Measurements from ENCODE around the gene ISX. TPM values are rescaled to one million over a fixed set of nuclear protein-coding genes. Genes with fewer than 3 reads are reported as not detected.
"Not testable (repeated sequence)": the region's sequence is repeated elsewhere in the genome, so short reads cannot be mapped to it uniquely, and the experiment has no call there.

The ISX gene
- total and polyA plus RNA-seq, 2 donors, result not detected

DNA sequence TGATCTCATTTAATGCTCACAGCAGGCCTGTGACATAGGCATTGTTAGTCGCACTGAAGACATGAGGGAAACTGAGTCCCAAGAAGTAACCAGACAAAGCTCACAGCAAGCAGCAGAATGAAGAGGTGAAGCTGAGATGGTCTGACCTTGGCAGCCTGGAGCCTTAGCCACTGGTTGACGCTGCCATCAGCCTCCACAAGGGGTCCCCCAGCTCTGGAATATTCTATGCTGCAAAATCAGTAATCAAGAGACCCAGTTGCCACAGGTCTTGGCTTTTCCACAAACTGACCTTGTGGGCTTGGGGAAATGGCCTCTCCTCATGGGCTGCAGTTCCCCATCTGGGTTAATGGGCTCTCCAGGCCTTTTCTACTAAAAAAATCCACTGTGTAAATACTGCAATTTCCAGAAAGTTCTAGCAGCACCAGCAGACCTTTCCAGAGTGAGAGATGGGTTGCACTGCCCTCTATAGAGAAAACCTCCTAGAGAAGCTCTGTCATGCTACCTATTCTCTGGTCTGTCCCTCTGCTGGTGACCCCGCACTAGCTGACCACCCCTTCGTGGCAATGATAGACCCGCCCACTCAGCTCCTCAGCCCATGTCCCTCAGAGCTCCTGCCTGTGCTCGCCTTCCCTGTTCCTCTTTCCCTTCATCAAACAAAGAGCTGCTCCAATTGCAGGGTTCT, 22.6 kb upstream of the ISX start:
- no peaks in the 10 kb centered on the region for H3K36me3 ChIP-seq (ENCODE audit: insufficient read depth)
- no peak for DNase-seq (ENCODE audit: extremely low spot score)
- no peak overlapping the region for H3K4me3 ChIP-seq (ENCODE audit: low read depth, low read length)
- 77% methylated on average over 6 of the region's 6 CpGs for WGBS
- H3K4me1 ChIP-seq (ENCODE audit: insufficient read depth), result no peaks in the 10 kb centered on the region
- H3K27ac ChIP-seq (ENCODE audit: low read depth), result no peak overlapping the region

DNA sequence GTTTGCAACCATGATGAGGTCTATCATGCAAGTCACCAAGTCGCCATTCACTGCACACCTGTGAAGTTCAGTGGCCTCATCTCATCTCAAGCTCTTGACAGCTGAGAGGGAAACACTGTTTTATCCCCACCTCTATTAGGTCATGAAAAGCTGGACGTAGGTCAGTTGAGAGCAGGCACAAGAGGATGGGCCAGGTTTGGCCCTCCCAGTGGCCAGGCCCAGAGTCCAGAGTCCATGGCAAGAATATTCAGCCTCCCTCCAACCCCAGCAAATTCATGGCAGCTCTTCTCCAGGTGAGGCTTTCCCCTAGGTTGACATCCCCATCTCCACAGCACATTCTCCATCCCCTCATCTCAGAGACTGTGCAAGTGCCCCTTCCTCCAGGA, 22.0 kb upstream of the ISX start:
- no peak for DNase-seq (ENCODE audit: extremely low spot score)
- H3K27ac ChIP-seq (ENCODE audit: low read depth), result no peak overlapping the region
- no peaks in the 10 kb centered on the region for H3K36me3 ChIP-seq (ENCODE audit: insufficient read depth)
- H3K4me3 ChIP-seq (ENCODE audit: low read depth, low read length), result no peak overlapping the region
- H3K4me1 ChIP-seq (ENCODE audit: insufficient read depth), result no peaks in the 10 kb centered on the region
- 47% methylated on average over 2 of the region's 2 CpGs for WGBS

DNA sequence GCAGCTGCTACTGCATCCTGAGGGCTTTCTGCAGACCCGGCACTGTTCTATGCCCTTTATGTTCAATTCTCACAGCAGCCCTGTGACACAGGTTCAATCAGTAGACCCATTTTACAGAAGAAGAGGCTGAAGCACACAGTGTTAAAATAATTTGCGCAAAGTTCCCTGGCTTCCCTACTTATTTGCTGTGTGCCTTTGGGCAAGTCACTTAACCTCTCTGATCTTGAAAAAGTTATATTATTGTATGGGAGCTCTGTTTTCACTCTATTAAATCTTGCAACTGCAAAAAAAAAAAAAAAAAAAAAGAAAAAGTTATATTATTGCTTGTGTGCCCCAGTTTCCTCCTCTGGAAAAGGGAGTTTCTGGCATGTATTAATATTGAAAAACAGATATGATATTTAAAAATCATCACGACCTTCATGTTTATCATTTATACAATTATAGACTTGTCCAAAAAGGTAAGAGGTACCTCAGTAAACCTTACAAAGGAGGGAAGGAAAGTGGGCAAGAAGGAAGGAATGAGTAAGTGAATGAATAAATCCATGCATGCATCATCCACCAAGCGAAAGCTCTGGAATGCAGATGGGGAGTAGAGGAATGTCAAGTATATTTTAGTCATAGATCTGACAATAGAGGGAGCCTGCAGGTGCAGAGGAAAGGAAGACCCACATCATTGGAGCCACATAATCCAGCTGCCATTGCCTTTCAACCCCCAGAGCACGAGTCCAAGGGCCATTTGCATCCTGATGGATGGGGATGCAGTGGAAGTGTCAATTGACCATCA, 21.2 kb upstream of the ISX start:
- H3K36me3 ChIP-seq (ENCODE audit: insufficient read depth), result no peaks in the 10 kb centered on the region
- 78% methylated on average over 5 of the region's 5 CpGs for WGBS
- H3K27ac ChIP-seq (ENCODE audit: low read depth), result no peak overlapping the region
- H3K4me3 ChIP-seq (ENCODE audit: low read depth, low read length), result no peak overlapping the region
- no peaks in the 10 kb centered on the region for H3K4me1 ChIP-seq (ENCODE audit: insufficient read depth)
- DNase-seq (ENCODE audit: extremely low spot score), result no peak

DNA sequence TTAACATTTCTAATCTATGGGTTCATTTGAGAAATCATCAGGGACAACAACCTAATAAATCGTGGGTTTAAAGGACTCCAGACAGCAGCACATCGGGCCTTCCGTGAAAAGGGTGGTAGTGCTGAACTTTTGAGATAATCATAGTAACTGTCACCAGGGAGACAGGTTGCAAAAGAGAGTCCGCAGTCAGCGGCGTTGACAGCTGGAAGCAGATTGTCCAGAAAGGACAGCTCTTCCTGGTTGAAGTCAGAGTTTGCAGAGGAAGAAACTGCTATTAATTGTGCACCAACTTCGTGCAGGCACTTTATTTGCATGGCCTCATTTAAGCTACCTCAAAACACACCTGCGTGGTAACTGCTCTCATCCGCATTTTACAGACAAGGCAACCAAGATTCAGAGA, 20.5 kb upstream of the ISX start:
- no peak overlapping the region for H3K27ac ChIP-seq (ENCODE audit: low read depth)
- no peaks in the 10 kb centered on the region for H3K4me1 ChIP-seq (ENCODE audit: insufficient read depth)
- 29% methylated on average over 9 of the region's 9 CpGs for WGBS
- DNase-seq (ENCODE audit: extremely low spot score), result no peak
- H3K36me3 ChIP-seq (ENCODE audit: insufficient read depth), result no peaks in the 10 kb centered on the region
- H3K4me3 ChIP-seq (ENCODE audit: low read depth, low read length), result no peak overlapping the region

DNA sequence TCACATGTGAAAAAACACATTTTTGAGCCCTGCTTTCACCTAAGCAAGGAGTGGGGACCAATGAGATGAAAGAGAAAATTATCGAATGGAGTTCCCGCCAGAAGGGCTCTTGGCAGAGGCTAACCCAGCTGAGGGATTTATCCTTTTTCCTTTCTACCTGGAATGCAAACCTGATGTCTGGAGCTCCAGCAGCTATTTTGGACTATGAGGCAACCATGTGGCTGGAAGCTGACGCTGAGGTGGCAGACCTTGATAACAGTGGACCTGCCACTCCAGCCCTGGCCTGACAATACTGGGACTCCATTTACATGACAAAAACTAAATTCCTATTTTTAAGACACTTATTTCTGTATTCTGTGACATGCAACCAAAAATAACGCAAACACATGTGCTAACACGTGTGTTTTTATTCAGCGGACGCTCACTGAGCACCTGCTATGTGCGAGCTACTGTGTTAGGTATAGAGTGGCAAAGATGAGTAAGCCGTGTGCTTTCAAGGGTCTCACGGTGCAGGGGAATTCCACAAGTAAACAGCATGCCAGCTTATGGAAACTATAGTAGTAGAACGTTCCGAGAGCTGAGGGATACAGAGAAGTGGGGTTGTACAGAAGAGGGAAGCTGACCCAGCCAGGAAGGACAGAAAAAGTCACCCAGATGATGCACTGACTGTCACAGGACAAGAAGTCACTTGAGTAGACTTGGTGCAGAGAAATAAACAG, 19.1 kb upstream of the ISX start:
- no peak for DNase-seq (ENCODE audit: extremely low spot score)
- WGBS, result 93% methylated on average over 12 of the region's 12 CpGs
- Histone ChIP-seq H3K4me3 (ENCODE audit: low read depth, low read length) (no peak overlapping the region), H3K4me1 (ENCODE audit: insufficient read depth) (no peaks in the 10 kb centered on the region), H3K36me3 (ENCODE audit: insufficient read depth) (no peaks in the 10 kb centered on the region), H3K27ac (ENCODE audit: low read depth) (no peak overlapping the region)

DNA sequence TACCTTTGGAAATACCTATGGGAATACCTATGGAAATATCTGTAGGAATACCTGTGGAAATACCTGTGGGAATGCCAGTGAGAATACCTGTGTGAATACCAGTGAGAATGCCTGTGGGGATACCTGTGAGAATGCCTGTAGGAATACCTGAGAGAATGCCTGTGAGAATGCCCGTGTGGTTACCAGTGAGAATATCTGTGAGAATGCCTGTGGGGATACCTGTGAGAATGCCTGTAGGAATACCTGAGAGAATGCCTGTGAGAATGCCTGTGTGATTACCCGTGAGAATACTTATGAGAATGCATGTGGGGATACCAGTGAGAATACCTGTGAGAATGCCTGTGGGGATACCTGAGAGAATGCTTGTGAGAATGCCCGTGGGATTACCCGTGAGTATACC, 15.9 kb upstream of the ISX start:
- not testable (repeated sequence) for DNase-seq (ENCODE audit: extremely low spot score); H3K27ac ChIP-seq (ENCODE audit: low read depth); H3K4me3 ChIP-seq (ENCODE audit: low read depth, low read length); H3K36me3 ChIP-seq (ENCODE audit: insufficient read depth); H3K4me1 ChIP-seq (ENCODE audit: insufficient read depth)
- 94% methylated on average over 4 of the region's 4 CpGs for WGBS

DNA sequence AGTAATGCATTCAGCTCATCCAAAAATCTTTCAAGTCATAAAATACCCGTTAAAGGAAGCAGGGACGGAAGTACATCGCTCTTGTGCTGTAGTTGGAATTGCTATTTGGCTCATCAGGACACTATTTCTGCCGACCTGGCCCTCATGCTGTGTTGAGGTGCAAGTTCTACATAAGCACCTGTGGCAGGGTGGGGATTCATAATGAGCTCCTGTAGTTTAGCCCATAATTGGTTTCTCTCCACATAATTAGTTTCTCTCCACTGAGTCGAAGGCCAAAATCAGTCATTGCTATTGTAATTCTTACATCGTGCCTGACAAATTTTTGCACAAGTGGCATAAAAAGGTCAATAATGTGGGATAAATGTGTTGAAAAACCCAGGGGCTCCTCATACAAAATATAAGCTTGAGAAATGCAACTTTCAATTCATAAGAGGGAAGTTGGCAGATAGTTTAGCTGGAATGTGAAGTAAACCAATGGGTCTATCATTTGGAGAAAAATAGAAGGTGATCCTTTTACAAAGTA, 14.9 kb upstream of the ISX start:
- no peak for DNase-seq (ENCODE audit: extremely low spot score)
- Histone ChIP-seq H3K4me1 (ENCODE audit: insufficient read depth) (no peaks in the 10 kb centered on the region), H3K27ac (ENCODE audit: low read depth) (no peak overlapping the region), H3K4me3 (ENCODE audit: low read depth, low read length) (no peak overlapping the region), H3K36me3 (ENCODE audit: insufficient read depth) (no peaks in the 10 kb centered on the region)
- WGBS, result 72% methylated on average over 6 of the region's 6 CpGs

DNA sequence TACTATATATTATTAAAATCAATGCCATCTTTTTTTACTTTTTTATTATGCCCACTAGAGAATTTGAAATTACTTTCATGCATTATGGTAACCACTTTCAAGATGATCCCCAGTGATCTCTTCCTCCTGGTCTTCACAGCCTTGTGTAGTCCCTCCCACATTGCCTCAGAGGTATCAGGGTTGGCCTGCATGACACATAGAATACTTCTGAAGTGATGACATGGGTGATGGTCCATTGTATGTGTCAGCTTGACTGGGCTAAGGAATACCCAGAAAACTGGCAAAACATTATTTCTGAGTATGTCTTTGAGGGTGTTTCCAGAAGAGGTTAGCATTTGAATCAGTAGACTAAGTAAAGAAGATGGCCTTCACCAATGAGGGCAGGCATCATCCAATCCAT, 14.2 kb upstream of the ISX start:
- H3K27ac ChIP-seq (ENCODE audit: low read depth), result no peak overlapping the region
- H3K4me3 ChIP-seq (ENCODE audit: low read depth, low read length), result no peak overlapping the region
- H3K4me1 ChIP-seq (ENCODE audit: insufficient read depth), result no peaks in the 10 kb centered on the region
- H3K36me3 ChIP-seq (ENCODE audit: insufficient read depth), result no peaks in the 10 kb centered on the region
- no peak for DNase-seq (ENCODE audit: extremely low spot score)

DNA sequence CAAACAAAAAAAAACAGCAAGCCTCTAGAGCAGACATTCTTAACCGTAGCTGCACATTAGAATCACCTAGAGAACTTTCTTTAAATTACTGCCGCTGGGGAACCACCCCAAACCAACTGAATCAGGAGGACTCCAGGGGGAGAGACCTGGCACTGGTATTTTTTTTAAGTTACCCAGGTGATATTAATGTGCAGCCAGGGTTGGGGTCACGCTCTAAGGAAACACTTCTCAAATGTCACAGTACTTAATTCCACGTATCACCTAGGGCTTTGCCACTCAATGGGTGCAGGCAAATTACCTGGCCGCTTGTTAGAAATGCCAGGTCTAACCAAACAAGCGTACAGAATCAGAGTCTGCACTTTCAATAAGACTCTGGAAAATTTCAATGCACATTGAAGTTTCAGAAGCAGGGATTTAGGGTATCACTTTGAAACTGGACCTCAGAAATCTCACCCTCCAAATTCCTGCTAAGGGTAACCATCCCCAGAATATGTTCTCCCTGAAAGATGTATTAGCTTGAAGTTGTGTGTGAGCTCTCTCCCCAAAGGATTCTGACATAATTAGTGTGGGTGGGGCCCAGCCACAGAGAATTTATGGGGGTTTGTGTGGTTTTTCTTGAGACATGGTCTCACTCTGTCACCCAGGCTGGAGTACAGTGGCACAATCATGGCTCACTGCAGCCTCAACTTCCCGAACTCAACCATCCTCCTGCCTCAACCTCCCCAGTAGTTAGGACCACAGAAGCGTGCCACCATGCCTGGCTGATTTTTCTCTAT, 12.7 kb upstream of the ISX start:
- no peak for DNase-seq (ENCODE audit: extremely low spot score)
- Histone ChIP-seq H3K4me3 (ENCODE audit: low read depth, low read length) (no peak overlapping the region), H3K36me3 (ENCODE audit: insufficient read depth) (no peaks in the 10 kb centered on the region), H3K4me1 (ENCODE audit: insufficient read depth) (no peaks in the 10 kb centered on the region), H3K27ac (ENCODE audit: low read depth) (no peak overlapping the region)
- 84% methylated on average over 8 of the region's 8 CpGs for WGBS

DNA sequence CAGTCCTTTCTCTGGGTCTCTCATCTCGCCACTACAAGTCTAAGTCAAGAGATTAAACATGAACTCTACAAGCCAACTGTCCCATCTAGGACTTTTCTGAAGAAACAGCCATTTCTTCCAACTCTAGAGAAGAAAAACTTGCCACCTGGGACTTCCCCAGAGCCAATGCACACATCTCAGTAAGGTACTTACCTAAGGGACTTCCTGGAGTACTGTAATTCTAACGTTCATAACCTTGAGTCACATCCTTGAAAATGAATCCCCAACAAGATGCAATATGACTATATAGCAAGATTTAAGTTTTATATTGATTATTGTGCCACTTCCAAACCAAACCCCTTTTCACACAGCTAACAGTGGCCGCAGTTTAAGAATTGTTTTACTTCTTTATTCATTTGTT, 11.9 kb upstream of the ISX start:
- WGBS, result 85% methylated on average over 3 of the region's 3 CpGs

DNA sequence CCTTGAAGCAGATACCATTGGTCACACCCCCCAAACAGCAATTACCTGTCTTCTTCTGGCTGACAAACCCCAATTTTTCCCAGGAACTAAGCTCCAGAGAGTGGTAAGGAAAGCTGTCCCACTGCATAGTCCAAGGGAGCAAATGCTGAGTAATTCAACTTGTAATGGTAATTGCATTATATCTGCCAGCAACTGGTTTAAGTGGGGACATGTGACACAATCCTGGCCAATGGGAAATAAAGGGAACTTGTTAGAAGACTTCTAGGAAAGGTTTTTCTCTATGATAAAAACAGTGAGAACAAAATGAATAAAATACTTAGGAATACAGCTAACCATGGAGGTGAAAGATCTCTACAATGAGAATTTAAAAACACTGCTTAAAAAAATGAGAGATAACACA, 9.5 kb upstream of the ISX start:
- H3K36me3 ChIP-seq (ENCODE audit: insufficient read depth), result no peaks in the 10 kb centered on the region
- H3K4me1 ChIP-seq (ENCODE audit: insufficient read depth), result no peaks in the 10 kb centered on the region
- H3K27ac ChIP-seq (ENCODE audit: low read depth), result no peak overlapping the region
- no peak overlapping the region for H3K4me3 ChIP-seq (ENCODE audit: low read depth, low read length)
- DNase-seq (ENCODE audit: extremely low spot score), result no peak

More for the DNA sequence above, 11.9 kb upstream of the ISX start:
- DNase-seq (ENCODE audit: extremely low spot score), result no peak
- Histone ChIP-seq H3K36me3 (ENCODE audit: insufficient read depth) (no peaks in the 10 kb centered on the region), H3K27ac (ENCODE audit: low read depth) (no peak overlapping the region), H3K4me1 (ENCODE audit: insufficient read depth) (no peaks in the 10 kb centered on the region), H3K4me3 (ENCODE audit: low read depth, low read length) (no peak overlapping the region)

DNA sequence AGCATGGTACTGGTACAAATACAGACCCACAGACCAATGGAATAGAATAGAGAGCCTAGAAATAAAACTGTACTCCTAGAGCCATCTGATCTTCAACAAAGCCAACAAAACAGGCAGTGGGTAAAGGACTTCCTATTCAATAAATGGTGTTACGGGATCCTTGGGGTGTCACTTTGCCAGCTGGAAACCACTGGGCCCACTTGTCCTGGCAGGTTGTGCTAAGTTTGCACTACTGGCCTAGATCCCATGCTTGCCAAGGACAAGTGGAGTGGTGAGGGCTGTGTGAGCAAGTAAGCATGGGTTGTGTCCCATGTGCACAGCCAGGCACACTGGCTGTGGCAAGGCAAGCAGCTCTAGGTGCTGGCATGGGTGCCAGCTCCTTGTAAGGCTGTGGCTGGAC, 8.8 kb upstream of the ISX start:
- no peak for DNase-seq (ENCODE audit: extremely low spot score)
- WGBS, result 95% methylated on average over 1 of the region's 1 CpG
- H3K4me1 ChIP-seq (ENCODE audit: insufficient read depth), result no peaks in the 10 kb centered on the region
- no peak overlapping the region for H3K4me3 ChIP-seq (ENCODE audit: low read depth, low read length)
- no peaks in the 10 kb centered on the region for H3K36me3 ChIP-seq (ENCODE audit: insufficient read depth)
- no peak overlapping the region for H3K27ac ChIP-seq (ENCODE audit: low read depth)

DNA sequence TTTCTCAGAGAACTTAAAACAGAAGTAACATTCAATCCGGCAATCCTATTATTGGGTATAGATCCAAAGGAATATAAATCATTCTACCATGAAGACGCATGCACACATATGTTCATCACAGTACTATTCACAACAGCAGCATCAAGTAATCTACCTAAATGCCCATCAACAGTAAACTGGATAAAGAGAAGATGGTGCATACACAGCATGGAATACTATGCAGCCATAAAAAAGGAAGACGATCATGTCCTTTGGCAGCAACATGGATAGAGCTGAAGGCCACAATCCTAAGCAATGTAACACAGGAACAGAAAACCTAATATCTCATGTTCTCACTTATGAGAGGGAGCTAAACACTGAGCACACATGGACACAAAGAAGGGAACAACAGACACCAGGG, 6.3 kb upstream of the ISX start:
- Histone ChIP-seq H3K4me1 (ENCODE audit: insufficient read depth) (no peaks in the 10 kb centered on the region), H3K27ac (ENCODE audit: low read depth) (no peak overlapping the region), H3K36me3 (ENCODE audit: insufficient read depth) (no peaks in the 10 kb centered on the region), H3K4me3 (ENCODE audit: low read depth, low read length) (no peak overlapping the region)
- no peak for DNase-seq (ENCODE audit: extremely low spot score)
- 97% methylated on average over 3 of the region's 3 CpGs for WGBS
